ENCODE data around the gene WLS. TPM values are rescaled to one million over a fixed set of nuclear protein-coding genes. Genes with fewer than 3 reads are reported as not detected.

WLS gene
- total and polyA plus RNA-seq, 2 experiments from 2014 or later = 0.87 to 1.2 TPM

DNA sequence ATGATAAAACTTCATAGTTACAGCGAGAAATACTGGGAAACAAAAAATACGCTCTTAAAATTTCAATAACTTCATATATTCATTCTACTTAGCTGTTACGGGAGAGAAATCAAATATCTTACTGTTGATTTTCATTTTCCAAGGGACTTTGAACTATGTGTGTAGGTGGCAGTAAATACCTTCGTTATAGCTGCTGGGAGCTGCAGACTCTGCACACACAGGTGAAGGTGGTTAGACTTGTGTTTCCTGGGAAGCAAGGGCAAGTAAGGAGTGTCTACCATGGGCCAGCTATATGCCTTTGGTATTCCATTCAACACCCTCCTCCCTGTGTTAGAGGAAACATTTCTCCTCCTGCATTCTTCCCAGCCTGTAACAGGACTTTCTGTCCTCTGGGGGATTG lies 130.5 kb downstream of the WLS start:
- no peak overlapping the region for H3K4me2 ChIP-seq
- no peaks in the 10 kb centered on the region for H3K27me3 Mint-ChIP-seq (ENCODE audit: insufficient read depth, low read depth, poor library complexity)
- no peak overlapping the region for H3K27ac ChIP-seq (ENCODE audit: low read depth)
- no peaks in the 10 kb centered on the region for H3K4me1 ChIP-seq (ENCODE audit: insufficient read depth)
- H3K9me3 Mint-ChIP-seq = no peaks in the 10 kb centered on the region
- DNase-seq (ENCODE audit: low spot score) = no peak
- H3K4me1 Mint-ChIP-seq = peaks cover 4% of the 10 kb centered on the region
- no peaks in the 10 kb centered on the region for H3K79me2 ChIP-seq (replicated peaks; ENCODE audit: insufficient read depth)
- no peak overlapping the region for H3K27ac Mint-ChIP-seq
- no peak for ATAC-seq
- H2AFZ ChIP-seq = no peak overlapping the region
- H3K36me3 Mint-ChIP-seq (ENCODE audit: low read depth) = no peaks in the 10 kb centered on the region
- H3K9me2 ChIP-seq (ENCODE audit: insufficient read depth) = no peaks in the 10 kb centered on the region
- H3K4me3 ChIP-seq = no peak overlapping the region
- H4K20me1 ChIP-seq (replicated peaks; ENCODE audit: insufficient read depth) = no peaks in the 10 kb centered on the region
- H3F3A ChIP-seq (replicated peaks; ENCODE audit: low read depth) = no peaks in the 10 kb centered on the region
- no peaks in the 10 kb centered on the region for H3K27me3 ChIP-seq (ENCODE audit: insufficient read depth)
- TF ChIP-seq EZH2phosphoT487 (IDR thresholded peaks at IDR 0.05; ENCODE audit: unreplicated experiment) = no peak
- TF ChIP-seq JUNB (IDR thresholded peaks at IDR 0.05; ENCODE audit: unreplicated experiment) = no peak
- no peaks in the 10 kb centered on the region; the same call in 1 of the 2 replicates for H3K36me3 ChIP-seq (ENCODE audit: insufficient read depth)
- H3K4me3 Mint-ChIP-seq = no peak overlapping the region

DNA sequence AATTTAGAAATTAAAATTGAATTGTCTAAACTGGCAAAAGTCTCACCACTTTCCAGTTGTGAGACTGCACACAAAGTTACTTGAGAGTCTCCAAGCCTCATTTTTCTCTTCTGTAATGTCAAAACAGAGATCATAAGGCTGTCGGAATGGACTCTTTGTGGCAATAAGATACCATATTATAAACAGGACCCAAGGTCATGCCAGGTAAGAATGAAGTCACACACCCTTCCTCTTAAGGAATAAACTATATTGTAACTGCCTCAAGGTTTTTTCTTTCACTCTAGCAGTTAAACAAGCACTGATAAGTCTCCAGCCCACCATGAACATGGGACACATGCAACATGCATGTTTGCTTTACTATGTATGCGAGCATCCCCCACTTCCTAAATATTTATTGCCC lies 131.8 kb downstream of the WLS start:
- H3K36me3 Mint-ChIP-seq (ENCODE audit: low read depth) = no peaks in the 10 kb centered on the region
- Histone ChIP-seq H3K4me1 (ENCODE audit: insufficient read depth) (no peaks in the 10 kb centered on the region), H3F3A (replicated peaks; ENCODE audit: low read depth) (no peaks in the 10 kb centered on the region), H3K27me3 (ENCODE audit: insufficient read depth) (no peaks in the 10 kb centered on the region), H3K27ac (ENCODE audit: low read depth) (no peak overlapping the region), H2AFZ (no peak overlapping the region), H3K79me2 (replicated peaks; ENCODE audit: insufficient read depth) (no peaks in the 10 kb centered on the region), H3K9me2 (ENCODE audit: insufficient read depth) (no peaks in the 10 kb centered on the region), H3K36me3 (ENCODE audit: insufficient read depth) (no peaks in the 10 kb centered on the region; the same call in 1 of the 2 replicates), H3K4me2 (no peak overlapping the region), H3K4me3 (no peak overlapping the region), H4K20me1 (replicated peaks; ENCODE audit: insufficient read depth) (no peaks in the 10 kb centered on the region)
- peaks cover 4% of the 10 kb centered on the region for H3K4me1 Mint-ChIP-seq
- TF ChIP-seq EZH2phosphoT487 (IDR thresholded peaks at IDR 0.05; ENCODE audit: unreplicated experiment) = no peak
- TF ChIP-seq, protein P1, sequence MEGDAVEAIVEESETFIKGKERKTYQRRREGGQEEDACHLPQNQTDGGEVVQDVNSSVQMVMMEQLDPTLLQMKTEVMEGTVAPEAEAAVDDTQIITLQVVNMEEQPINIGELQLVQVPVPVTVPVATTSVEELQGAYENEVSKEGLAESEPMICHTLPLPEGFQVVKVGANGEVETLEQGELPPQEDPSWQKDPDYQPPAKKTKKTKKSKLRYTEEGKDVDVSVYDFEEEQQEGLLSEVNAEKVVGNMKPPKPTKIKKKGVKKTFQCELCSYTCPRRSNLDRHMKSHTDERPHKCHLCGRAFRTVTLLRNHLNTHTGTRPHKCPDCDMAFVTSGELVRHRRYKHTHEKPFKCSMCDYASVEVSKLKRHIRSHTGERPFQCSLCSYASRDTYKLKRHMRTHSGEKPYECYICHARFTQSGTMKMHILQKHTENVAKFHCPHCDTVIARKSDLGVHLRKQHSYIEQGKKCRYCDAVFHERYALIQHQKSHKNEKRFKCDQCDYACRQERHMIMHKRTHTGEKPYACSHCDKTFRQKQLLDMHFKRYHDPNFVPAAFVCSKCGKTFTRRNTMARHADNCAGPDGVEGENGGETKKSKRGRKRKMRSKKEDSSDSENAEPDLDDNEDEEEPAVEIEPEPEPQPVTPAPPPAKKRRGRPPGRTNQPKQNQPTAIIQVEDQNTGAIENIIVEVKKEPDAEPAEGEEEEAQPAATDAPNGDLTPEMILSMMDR (conservative IDR thresholded peaks at IDR 0.05; ENCODE audit: low read depth in 2 of 2) = no peak
- no peak for TF ChIP-seq NANOG (IDR thresholded peaks at IDR 0.05; ENCODE audit: borderline replicate concordance)
- no peak for TF ChIP-seq ZNF331 (CRISPR knock-in tag; IDR thresholded peaks at IDR 0.05; ENCODE audit: low read depth)
- TF ChIP-seq POLR2AphosphoS5 (IDR thresholded peaks at IDR 0.05; ENCODE audit: low read depth) = no peak
- no peak for TF ChIP-seq ZNF114 (CRISPR knock-in tag; IDR thresholded peaks at IDR 0.05)
- TF ChIP-seq JUNB (IDR thresholded peaks at IDR 0.05; ENCODE audit: unreplicated experiment) = no peak
- TF ChIP-seq CREB1 (CRISPR knock-in tag; IDR thresholded peaks at IDR 0.05; ENCODE audit: low read depth) = no peak
- TF ChIP-seq EZH2 (IDR thresholded peaks at IDR 0.05; ENCODE audit: low read depth, unreplicated experiment) = no peak
- TF ChIP-seq, protein P2, sequence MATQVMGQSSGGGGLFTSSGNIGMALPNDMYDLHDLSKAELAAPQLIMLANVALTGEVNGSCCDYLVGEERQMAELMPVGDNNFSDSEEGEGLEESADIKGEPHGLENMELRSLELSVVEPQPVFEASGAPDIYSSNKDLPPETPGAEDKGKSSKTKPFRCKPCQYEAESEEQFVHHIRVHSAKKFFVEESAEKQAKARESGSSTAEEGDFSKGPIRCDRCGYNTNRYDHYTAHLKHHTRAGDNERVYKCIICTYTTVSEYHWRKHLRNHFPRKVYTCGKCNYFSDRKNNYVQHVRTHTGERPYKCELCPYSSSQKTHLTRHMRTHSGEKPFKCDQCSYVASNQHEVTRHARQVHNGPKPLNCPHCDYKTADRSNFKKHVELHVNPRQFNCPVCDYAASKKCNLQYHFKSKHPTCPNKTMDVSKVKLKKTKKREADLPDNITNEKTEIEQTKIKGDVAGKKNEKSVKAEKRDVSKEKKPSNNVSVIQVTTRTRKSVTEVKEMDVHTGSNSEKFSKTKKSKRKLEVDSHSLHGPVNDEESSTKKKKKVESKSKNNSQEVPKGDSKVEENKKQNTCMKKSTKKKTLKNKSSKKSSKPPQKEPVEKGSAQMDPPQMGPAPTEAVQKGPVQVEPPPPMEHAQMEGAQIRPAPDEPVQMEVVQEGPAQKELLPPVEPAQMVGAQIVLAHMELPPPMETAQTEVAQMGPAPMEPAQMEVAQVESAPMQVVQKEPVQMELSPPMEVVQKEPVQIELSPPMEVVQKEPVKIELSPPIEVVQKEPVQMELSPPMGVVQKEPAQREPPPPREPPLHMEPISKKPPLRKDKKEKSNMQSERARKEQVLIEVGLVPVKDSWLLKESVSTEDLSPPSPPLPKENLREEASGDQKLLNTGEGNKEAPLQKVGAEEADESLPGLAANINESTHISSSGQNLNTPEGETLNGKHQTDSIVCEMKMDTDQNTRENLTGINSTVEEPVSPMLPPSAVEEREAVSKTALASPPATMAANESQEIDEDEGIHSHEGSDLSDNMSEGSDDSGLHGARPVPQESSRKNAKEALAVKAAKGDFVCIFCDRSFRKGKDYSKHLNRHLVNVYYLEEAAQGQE (IDR thresholded peaks at IDR 0.05; ENCODE audit: unreplicated experiment) = no peak
- TF ChIP-seq, protein P3, sequence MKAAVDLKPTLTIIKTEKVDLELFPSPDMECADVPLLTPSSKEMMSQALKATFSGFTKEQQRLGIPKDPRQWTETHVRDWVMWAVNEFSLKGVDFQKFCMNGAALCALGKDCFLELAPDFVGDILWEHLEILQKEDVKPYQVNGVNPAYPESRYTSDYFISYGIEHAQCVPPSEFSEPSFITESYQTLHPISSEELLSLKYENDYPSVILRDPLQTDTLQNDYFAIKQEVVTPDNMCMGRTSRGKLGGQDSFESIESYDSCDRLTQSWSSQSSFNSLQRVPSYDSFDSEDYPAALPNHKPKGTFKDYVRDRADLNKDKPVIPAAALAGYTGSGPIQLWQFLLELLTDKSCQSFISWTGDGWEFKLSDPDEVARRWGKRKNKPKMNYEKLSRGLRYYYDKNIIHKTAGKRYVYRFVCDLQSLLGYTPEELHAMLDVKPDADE (IDR thresholded peaks at IDR 0.05) = no peak
- H3K9me3 Mint-ChIP-seq = no peaks in the 10 kb centered on the region
- ATAC-seq = no peak
- no peak overlapping the region for H3K4me3 Mint-ChIP-seq
- no peaks in the 10 kb centered on the region for H3K27me3 Mint-ChIP-seq (ENCODE audit: insufficient read depth, low read depth, poor library complexity)
- DNase-seq (ENCODE audit: low spot score) = no peak
- H3K27ac Mint-ChIP-seq = no peak overlapping the region
